ENCODE data around the gene ITPRID2. TPM values are rescaled to one million over a fixed set of nuclear protein-coding genes. Genes with fewer than 3 reads are reported as not detected.
A peak's percentile ranks its signal among the peaks of the same experiment; 100 is the strongest.
"Not testable (repeated sequence)": the region's sequence is repeated elsewhere in the genome, so short reads cannot be mapped to it uniquely, and the experiment has no call there.

The ITPRID2 gene
- total RNA-seq, 8 experiments from 2014 or later: 27.2 to 113 (median 35.9) TPM

- no peaks in the 10 kb centered on the region for H3K4me1 ChIP-seq (replicated peaks in 1 of 2)
- no peak for ATAC-seq (replicated peaks in 6 of 8)
- H3K27ac ChIP-seq: no peak overlapping the region
- WGBS, 10 experiments: 71 to 100% (median 82%) methylated on average over 1 to 2 of the region's 2 CpGs
- no peak overlapping the region for H3K4me3 ChIP-seq
- in situ Hi-C loops (cut with MboI; ENCODE audit: low pct_unique_long_range_greater_than_20kb in 2 of 9, low sequenced_read_pairs in 9 of 9, unreplicated experiment in 9 of 9): no loop called here
Observed at GRCh38 chr2:181943411-181944124, 52.0 kb downstream of the ITPRID2 start.

GRCh38 chr2:181944164-181944913, 52.8 kb downstream of the ITPRID2 start:
- no peak overlapping the region for H3K4me3 ChIP-seq
- WGBS, 10 experiments: 70 to 100% (median 91%) methylated on average over 1 to 5 of the region's 5 CpGs
- H3K27ac ChIP-seq: no peak overlapping the region
- no peaks in the 10 kb centered on the region for H3K4me1 ChIP-seq (replicated peaks in 1 of 2)
- ATAC-seq (replicated peaks in 6 of 8): no peak
- in situ Hi-C loops (cut with MboI; ENCODE audit: low pct_unique_long_range_greater_than_20kb in 2 of 9, low sequenced_read_pairs in 9 of 9, unreplicated experiment in 9 of 9): no loop called here

- no peaks in the 10 kb centered on the region for H3K4me1 ChIP-seq (replicated peaks in 1 of 2)
- in situ Hi-C loops (cut with MboI; ENCODE audit: low pct_unique_long_range_greater_than_20kb in 2 of 9, low sequenced_read_pairs in 9 of 9, unreplicated experiment in 9 of 9): no loop called here
- ATAC-seq (replicated peaks in 6 of 8): no peak
- 90 to 100% (median 94%) methylated on average over 1 to 8 of the region's 8 CpGs; no CpG with 5 or more reads in 2 of the 10 experiments for WGBS, 10 experiments
- H3K27ac ChIP-seq: no peak overlapping the region
- H3K4me3 ChIP-seq: no peak overlapping the region
Observed at GRCh38 chr2:181944914-181945291, 53.4 kb downstream of the ITPRID2 start.

- Histone ChIP-seq H3K4me1 (replicated peaks in 1 of 2) (no peaks in the 10 kb centered on the region), H3K27ac (no peak overlapping the region), H3K4me3 (no peak overlapping the region)
- 15 to 100% (median 89%) methylated on average over 1 of the region's 1 CpG; no CpG with 5 or more reads in 4 of the 10 experiments for WGBS, 10 experiments
- no peak for ATAC-seq (replicated peaks in 6 of 8)
- in situ Hi-C loops (cut with MboI; ENCODE audit: low pct_unique_long_range_greater_than_20kb in 2 of 9, low sequenced_read_pairs in 9 of 9, unreplicated experiment in 9 of 9): no loop called here
Observed at GRCh38 chr2:181946444-181947127, 55.1 kb downstream of the ITPRID2 start.

GRCh38 chr2:181947273-181947672, 55.7 kb downstream of the ITPRID2 start:
- ATAC-seq (replicated peaks in 6 of 8): no peak
- Histone ChIP-seq H3K27ac (no peak overlapping the region), H3K4me3 (no peak overlapping the region), H3K4me1 (replicated peaks in 1 of 2) (no peaks in the 10 kb centered on the region)
- in situ Hi-C loops (cut with MboI; ENCODE audit: low pct_unique_long_range_greater_than_20kb in 2 of 9, low sequenced_read_pairs in 9 of 9, unreplicated experiment in 9 of 9): no loop called here

GRCh38 chr2:181948227-181948626, 56.7 kb downstream of the ITPRID2 start:
- no peaks in the 10 kb centered on the region for H3K4me1 ChIP-seq (replicated peaks in 1 of 2)
- WGBS, 10 experiments: 0 to 100% (median 84%) methylated on average over 1 to 2 of the region's 2 CpGs; no CpG with 5 or more reads in 1 of the 10 experiments
- H3K4me3 ChIP-seq: no peak overlapping the region
- in situ Hi-C loops (cut with MboI; ENCODE audit: low pct_unique_long_range_greater_than_20kb in 2 of 9, low sequenced_read_pairs in 9 of 9, unreplicated experiment in 9 of 9): no loop called here
- no peak overlapping the region for H3K27ac ChIP-seq
- ATAC-seq (replicated peaks in 6 of 8): no peak

- ATAC-seq (replicated peaks in 6 of 8): no peak
- H3K4me1 ChIP-seq (replicated peaks in 1 of 2): no peaks in the 10 kb centered on the region
- in situ Hi-C loops (cut with MboI; ENCODE audit: low pct_unique_long_range_greater_than_20kb in 2 of 9, low sequenced_read_pairs in 9 of 9, unreplicated experiment in 9 of 9): no loop called here
- no peak overlapping the region for H3K27ac ChIP-seq
- no peak overlapping the region for H3K4me3 ChIP-seq
Observed at GRCh38 chr2:181949047-181949446, 57.5 kb downstream of the ITPRID2 start.

- Histone ChIP-seq H3K4me1 (replicated peaks in 1 of 2) (no peaks in the 10 kb centered on the region), H3K4me3 (no peak overlapping the region), H3K27ac (no peak overlapping the region)
- ATAC-seq (replicated peaks in 6 of 8): no peak
- WGBS, 10 experiments: 0 to 100% (median 80%) methylated on average over 1 of the region's 1 CpG; no CpG with 5 or more reads in 3 of the 10 experiments
- in situ Hi-C loops (cut with MboI; ENCODE audit: low pct_unique_long_range_greater_than_20kb in 2 of 9, low sequenced_read_pairs in 9 of 9, unreplicated experiment in 9 of 9): no loop called here
Observed at GRCh38 chr2:181952404-181953226, 61.1 kb downstream of the ITPRID2 start.

- in situ Hi-C loops (cut with MboI; ENCODE audit: low pct_unique_long_range_greater_than_20kb in 2 of 9, low sequenced_read_pairs in 9 of 9, unreplicated experiment in 9 of 9): no loop called here
- WGBS, 10 experiments: 0 to 17% (median 0%) methylated on average over 1 to 2 of the region's 19 CpGs; no CpG with 5 or more reads in 4 of the 10 experiments
- peak; percentile 43 to 82 (median 66) for ATAC-seq (replicated peaks in 6 of 8)
- Histone ChIP-seq H3K4me3 (peak overlapping the region in 3 of 5 donors; percentile 15 to 27 (median 23)), H3K4me1 (replicated peaks in 1 of 2) (no peaks in the 10 kb centered on the region), H3K27ac (no peak overlapping the region)
Observed at GRCh38 chr2:181953881-181954537, 62.5 kb downstream of the ITPRID2 start.

GRCh38 chr2:181954538-181954883, 63.0 kb downstream of the ITPRID2 start:
- ATAC-seq (replicated peaks in 6 of 8): peak in 1 of 8 experiments; percentile 3
- peak overlapping the region in 1 of 5 donors; percentile 27 for H3K4me3 ChIP-seq

GRCh38 chr2:181955010-181955409, 63.5 kb downstream of the ITPRID2 start:
- in situ Hi-C loops (cut with MboI; ENCODE audit: low pct_unique_long_range_greater_than_20kb in 2 of 9, low sequenced_read_pairs in 9 of 9, unreplicated experiment in 9 of 9): no loop called here
- H3K27ac ChIP-seq: no peak overlapping the region
- peak in 4 of 8 experiments; percentile 14 to 37 (median 24) for ATAC-seq (replicated peaks in 6 of 8)
- no peak overlapping the region for H3K4me3 ChIP-seq
- WGBS, 10 experiments: 0 to 23% (median 0%) methylated on average over 1 of the region's 1 CpG; no CpG with 5 or more reads in 1 of the 10 experiments
- H3K4me1 ChIP-seq (replicated peaks in 1 of 2): no peaks in the 10 kb centered on the region

More at GRCh38 chr2:181954538-181954883, 63.0 kb downstream of the ITPRID2 start:
- in situ Hi-C loops (cut with MboI; ENCODE audit: low pct_unique_long_range_greater_than_20kb in 2 of 9, low sequenced_read_pairs in 9 of 9, unreplicated experiment in 9 of 9): no loop called here
- no peaks in the 10 kb centered on the region for H3K4me1 ChIP-seq (replicated peaks in 1 of 2)
- H3K27ac ChIP-seq: no peak overlapping the region
- 0 to 50% (median 16%) methylated on average over 1 to 4 of the region's 4 CpGs; no CpG with 5 or more reads in 2 of the 10 experiments for WGBS, 10 experiments

GRCh38 chr2:181955866-181956265, 64.3 kb downstream of the ITPRID2 start:
- H3K27ac ChIP-seq; ATAC-seq (replicated peaks in 6 of 8); H3K4me1 ChIP-seq (replicated peaks in 1 of 2); H3K4me3 ChIP-seq; in situ Hi-C loops (cut with MboI; ENCODE audit: low pct_unique_long_range_greater_than_20kb in 2 of 9, low sequenced_read_pairs in 9 of 9, unreplicated experiment in 9 of 9): not testable (repeated sequence)
- no CpG with 5 or more reads among the region's 3 CpGs for WGBS, 10 experiments

Data from motor neuron (in vitro differentiated cells).